T-helper 1 cell (primary cell): ENCODE data around the gene GRHPR.
A peak's percentile ranks its signal among the peaks of the same experiment; 100 is the strongest.
"Not testable (repeated sequence)": the region's sequence is repeated elsewhere in the genome, so short reads cannot be mapped to it uniquely, and the experiment has no call there.

ENCODE experiments used
- DNase-seq, 5 donors: peaks; one replicate each; pipeline ENCODE4 v3.0.0-alpha.2; 2012 to 2020

Gene GRHPR

DNA sequence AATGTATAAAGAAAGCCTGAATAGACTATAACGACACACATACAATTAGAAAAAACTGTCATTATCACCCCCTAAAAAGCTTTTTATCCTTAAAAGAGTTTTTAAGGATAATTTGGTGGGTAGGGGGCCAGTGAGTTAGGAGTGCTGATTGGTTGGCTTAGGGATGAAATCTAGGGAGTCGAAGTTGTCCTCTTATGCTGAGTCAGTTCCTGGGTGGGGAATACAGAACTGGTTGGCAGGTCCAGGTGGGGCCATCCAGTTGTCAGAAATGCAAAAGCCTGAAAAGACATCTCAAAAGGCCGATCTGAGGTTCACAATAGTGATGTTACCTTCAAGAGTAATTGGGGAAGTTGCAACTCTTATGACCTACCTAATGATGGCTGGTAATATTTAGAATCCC, 29.1 kb downstream of the GRHPR start:
- DNase-seq: no peak

GRCh38 chr9:37452611-37453010, 30.1 kb downstream of the GRHPR start:
- no peak for DNase-seq

DNA sequence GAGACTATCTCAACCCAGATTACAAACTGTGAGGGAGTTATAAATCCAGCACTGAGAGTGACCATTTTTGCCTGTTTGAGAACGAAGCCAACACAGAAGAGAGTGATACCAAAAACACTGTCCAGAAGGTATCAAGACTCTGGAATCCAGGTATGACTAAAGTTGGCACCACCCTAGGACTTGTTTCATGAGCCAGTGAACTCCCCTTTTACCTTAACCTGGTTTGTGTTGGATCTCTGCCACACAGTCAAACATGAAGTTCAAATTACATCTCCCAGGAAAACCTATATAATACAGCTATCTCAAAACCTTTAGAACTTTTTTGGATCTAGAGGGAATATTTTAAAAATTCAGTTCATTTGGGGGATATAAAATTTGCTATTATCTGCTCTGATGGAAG, 31.3 kb downstream of the GRHPR start:
- DNase-seq: no peak

DNA sequence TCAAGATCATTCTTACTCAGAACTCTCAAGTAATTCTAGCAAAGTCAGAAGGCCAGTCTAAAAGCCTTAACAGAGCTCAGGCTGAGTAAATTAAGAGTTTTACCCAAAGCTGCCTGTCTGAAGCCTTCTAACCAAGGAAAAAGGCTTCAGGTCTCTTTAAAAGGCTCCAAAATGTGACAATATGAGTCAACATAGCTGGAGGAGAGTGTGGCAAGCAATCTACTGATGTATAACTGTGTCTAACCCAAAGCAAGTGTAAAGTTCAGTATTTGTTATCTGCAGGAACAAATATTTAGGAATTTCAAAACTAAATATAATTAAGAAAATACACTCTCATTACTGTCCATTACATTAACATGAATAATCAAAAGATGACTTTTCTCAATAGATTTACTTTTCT, 31.7 kb downstream of the GRHPR start:
- DNase-seq: no peak

GRCh38 chr9:37455884-37456647, 33.6 kb downstream of the GRHPR start:
- no peak for DNase-seq

DNA sequence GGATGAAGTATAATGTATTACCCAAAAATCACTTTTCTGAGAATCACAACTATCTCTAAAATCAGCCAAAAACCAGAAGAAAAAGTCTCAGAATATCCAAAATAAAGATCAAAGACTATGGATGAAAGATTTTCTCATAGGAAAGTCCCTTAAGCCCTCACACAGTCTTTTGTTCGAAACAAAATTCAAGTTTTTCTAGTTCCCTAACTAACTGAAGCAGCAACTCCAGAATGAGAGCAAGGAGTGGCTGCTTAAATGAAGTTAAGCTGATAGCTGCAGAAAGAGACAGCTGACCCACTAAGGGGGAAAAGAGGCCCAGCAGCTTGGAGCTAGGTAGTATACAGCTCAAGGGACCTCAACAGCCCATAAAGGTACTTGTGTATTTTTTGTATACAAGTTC, 34.3 kb downstream of the GRHPR start:
- no peak for DNase-seq

DNA sequence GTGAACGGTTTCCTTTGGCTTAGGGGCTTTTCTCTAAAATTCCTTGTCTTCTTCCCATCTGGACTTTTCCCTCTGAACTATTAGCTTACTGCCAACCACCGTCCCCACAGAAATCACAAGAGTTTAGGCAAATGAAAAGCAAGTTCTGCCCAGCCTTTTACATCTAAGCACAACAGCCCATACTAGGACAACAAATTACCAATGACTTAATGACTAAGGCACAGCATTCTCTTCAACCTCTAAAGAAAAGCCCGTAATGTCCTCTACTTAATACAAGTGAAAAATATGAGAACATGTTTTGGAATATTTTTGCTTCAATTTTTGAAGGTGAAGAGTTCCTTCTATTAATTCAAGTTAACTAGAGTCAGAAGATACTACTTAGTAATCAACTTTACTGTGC, 41.5 kb downstream of the GRHPR start:
- DNase-seq: no peak

GRCh38 chr9:37464426-37465248, 42.1 kb downstream of the GRHPR start:
- peak in 4 of 5 donors; percentile 82 to 88 (median 84) for DNase-seq

DNA sequence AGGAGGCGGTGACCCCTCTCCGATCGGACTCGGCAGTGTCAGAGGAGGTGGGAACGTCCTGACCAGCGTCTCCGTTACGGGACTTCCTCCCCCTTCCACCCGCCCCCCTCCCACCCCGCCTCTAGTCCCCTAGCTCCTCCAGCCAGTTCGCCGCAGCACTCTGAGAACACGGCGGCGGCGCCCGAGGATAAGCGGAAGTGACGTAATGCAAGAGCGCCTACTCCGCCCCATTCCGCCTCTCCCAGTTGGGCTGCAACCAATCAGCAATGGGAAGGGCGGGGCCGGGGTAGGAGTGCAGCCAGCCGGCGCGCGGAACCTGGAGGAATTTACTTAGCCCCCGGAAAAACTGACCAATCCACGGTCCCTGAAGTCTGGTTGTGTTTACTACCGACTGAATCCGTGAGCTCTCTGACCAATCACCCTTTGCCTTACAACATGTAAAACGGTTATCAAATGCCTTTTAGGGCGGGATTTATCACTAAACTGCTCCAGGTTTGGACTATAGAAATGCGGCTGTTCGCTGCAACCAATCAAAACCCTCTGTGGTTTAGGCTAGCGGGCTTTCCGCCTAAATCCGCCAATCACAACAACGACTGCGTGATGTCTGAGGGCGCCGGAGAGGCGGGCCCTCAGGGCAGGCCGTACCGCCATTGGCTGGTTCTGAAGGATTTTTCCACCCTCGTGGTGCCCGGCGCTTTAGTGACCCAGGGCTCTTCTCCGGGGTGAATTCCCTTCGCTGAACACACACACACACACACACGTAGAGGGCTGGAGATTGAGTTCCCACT, 42.9 kb downstream of the GRHPR start, which contains the start of gene ZBTB5:
Gene ZBTB5 (minus strand): TSS at position 202 of the 788 bp plus-strand sequence. CDS start 22,899 bp downstream, outside the sequence.
- peak; percentile 98 to 99 (median 99) for DNase-seq

DNA sequence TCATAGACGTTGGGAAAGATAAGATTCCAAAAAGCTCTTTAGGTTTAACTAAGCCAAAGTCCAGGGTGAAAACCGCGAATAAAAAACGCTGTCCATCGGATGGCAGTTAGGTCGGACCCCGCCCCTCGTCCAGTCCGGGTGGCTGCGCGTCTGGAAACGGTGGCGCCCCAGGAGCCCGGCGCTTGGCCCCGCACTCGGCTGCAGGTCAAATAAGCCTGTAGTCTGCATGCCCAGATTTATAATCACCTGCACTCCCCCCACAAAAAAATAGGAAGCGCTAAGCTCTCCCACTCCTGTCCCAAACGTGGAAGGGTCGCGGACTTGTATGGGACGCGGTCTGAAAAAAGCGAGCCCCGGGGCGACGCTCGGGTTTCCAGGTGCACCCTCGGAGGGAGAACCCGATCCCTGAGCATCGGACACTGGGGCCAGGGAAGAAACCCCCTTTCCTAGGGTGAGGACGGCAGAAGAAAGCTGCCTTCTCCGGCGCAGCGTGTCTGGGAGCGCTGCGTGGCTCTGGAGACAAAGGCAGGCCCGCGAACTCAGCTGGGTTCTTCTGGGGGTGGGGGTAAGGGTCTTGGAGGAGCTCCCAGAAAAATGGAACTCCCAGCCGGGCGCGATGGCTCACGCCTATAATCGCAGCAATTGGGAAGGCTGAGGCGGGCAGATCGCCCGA, 43.7 kb downstream of the GRHPR start:
- peak in 2 of 5 donors; percentile 15 to 19 for DNase-seq

- DNase-seq: not testable (repeated sequence)
Observed at GRCh38 chr9:37467530-37467929, 45.0 kb downstream of the GRHPR start.

- DNase-seq: no peak
Observed at GRCh38 chr9:37468620-37469019, 46.1 kb downstream of the GRHPR start.

GRCh38 chr9:37471942-37472684, 49.6 kb downstream of the GRHPR start:
- DNase-seq: no peak

- not testable (repeated sequence) for DNase-seq
Observed at GRCh38 chr9:37473982-37474381, 51.5 kb downstream of the GRHPR start.

- DNase-seq: no peak
Observed at GRCh38 chr9:37474438-37474837, 51.9 kb downstream of the GRHPR start.

- DNase-seq: no peak
Observed at GRCh38 chr9:37476930-37477329, 54.4 kb downstream of the GRHPR start.

DNA sequence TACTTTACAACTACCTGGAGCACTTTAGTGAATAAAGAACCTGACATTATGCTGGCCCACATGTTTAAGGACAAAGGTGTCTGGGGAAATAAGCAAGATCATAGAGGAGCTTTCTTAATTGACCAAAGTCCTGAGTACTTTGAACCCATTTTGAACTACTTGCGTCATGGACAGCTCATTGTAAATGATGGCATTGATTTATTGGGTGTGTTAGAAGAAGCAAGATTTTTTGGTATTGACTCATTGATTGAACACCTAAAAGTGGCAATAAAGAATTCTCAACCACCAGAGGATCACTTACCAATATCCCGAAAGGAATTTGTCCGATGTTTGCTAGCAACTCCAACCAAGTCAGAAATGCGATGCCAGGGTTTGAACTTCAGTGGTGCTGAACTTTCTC, 54.9 kb downstream of the GRHPR start:
- not testable (repeated sequence) for DNase-seq

DNA sequence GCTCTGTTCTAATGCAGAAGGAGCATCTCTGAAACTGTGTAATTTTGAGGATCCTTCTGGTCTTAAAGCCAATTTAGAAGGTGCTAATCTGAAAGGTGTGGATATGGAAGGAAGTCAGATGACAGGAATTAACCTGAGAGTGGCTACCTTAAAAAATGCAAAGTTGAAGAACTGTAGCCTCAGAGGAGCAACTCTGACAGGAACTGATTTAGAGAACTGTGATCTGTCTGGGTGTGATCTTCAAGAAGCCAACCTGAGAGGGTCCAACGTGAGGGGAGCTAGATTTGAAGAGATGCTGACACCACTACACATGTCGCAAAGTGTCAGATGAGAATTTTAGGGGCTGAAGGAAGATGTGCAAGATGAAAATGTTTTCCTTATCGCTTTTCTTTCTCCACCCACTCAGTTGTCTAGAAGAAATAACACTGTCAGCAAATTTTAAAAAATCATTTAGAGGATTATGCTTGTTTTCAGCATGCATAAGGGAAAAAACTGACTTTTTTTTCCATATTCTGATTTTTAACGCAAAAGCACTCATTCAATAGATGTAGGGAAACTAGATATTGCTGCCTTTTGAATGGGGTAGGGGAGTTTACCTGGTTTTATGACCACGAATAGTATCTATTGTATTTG, 55.6 kb downstream of the GRHPR start:
- DNase-seq: not testable (repeated sequence)

- no peak for DNase-seq
Observed at GRCh38 chr9:37480759-37481158, 58.3 kb downstream of the GRHPR start.

DNA sequence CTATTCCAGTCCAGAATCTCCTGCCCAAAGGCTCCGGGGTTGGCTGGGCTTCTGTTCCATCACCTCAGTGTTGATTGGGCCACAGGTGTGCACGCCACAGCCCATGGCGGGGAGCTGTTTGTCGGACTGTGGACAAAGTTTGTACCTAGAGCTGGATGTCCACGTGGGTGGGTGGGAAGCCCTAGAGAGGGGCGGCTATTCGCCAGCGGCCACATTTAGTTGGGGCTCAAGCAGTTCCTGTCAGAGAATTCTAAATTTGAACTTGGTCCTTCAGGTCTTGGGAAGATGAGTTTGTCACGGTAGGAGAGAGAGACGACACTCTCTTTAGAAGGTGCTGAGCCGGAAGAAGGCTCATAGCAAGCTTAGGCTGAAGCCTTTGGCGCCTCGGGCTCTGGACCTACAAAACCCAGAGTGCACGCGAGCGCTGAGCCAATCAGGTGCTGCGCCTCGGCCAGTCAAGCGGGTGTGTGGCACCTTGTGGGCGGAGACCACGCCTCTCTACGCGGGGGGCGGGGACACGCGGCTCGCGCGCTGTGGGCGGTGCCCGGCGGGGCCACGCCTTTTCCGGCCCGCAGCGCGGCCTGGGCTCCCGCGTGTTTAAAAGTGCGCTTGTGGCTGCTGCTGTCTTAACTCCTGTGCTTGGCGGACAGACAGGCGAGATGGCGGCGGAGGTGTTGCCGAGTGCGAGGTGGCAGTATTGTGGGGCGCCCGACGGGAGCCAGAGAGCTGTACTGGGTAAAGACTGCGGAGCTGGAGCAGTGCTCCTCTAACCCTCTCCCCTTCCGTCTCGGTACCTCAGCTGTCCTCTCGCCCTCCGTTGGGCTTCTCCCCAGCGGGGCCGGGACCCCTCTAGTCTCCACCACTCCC, 63.1 kb downstream of the GRHPR start, which contains the start of gene POLR1E:
Gene POLR1E (plus strand): TSS at position 560 of the 867 bp plus-strand sequence. CDS start 100 bp downstream, at position 660.
- DNase-seq: peak; percentile 90 to 96 (median 94)
